ENCODE measurements around the gene SSTR3.
"Not testable (repeated sequence)": the region's sequence is repeated elsewhere in the genome, so short reads cannot be mapped to it uniquely, and the experiment has no call there.

The SSTR3 gene

GRCh38 chr22:37178350-37179125 is 33.7 kb downstream of the SSTR3 start:
- no peak for DNase-seq

GRCh38 chr22:37177755-37178154 is 34.5 kb downstream of the SSTR3 start:
- no peak for DNase-seq

- DNase-seq, result no peak
Observed at GRCh38 chr22:37177221-37177620, 35.1 kb downstream of the SSTR3 start.

GRCh38 chr22:37176464-37177061 is 35.7 kb downstream of the SSTR3 start:
- DNase-seq, result no peak

DNA sequence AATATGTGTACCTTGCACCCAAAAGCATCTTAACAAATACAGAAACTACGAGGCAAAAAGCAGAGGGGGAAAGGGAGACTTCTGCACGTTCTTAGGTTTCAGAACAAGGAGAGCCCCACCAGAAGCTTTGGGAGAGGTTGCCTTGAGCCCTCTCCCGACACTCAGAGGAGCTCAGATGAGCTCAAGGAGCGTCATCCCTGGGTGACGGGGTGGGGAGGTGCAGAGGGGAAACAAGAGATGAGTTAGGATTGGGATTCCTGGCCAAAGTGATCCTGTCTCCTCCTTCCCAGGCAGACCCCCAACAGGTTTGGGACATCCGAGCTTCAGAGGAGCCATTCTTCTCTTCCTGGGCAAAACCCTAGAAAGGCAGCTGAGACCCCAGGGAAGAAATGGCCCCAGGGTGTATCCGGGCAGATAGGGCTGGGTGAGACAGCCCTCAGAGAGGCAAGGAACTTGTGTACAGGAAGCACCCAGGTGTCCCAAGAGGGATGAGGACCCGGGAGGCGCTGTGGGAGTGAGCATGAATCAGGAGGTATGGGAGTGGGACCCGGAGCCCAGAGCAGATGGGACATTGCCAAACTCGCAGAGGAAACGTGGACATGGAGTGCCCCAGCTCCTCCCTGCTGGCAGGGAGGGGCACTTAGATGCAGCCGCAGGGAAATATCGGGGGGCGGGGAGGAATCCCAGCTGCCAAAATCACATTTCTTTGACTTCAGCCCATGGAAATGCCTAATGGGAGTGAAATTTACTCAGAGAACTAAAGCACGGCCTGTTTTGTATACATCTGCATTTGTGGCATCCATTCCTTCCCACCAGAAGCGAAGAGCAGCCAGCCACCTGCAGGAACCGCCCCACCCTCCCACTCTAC is 36.6 kb downstream of the SSTR3 start:
- no peak for DNase-seq

DNA sequence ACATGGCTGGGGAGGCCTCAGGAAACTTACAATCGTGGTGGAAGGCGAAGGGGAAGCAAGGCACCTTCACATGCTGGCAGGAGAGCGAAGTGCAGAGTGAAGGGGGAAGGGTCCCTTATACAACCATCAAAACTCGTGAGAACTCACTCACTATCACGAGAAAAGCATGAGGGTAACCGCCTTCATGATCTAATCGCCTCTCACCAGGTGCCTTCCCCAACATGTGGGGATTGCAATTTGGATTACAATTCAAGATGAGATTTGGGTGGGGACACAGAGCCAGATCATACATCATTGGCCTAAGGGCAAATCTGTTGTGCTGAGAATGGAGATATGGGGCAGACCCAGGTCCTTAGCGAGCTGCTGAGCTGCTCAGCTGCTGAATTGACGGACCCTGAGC is 37.3 kb downstream of the SSTR3 start:
- no peak for DNase-seq

GRCh38 chr22:37173709-37174108 is 38.6 kb downstream of the SSTR3 start:
- DNase-seq, result no peak

- DNase-seq, result no peak
Observed at GRCh38 chr22:37172266-37173245, 39.7 kb downstream of the SSTR3 start.

DNA sequence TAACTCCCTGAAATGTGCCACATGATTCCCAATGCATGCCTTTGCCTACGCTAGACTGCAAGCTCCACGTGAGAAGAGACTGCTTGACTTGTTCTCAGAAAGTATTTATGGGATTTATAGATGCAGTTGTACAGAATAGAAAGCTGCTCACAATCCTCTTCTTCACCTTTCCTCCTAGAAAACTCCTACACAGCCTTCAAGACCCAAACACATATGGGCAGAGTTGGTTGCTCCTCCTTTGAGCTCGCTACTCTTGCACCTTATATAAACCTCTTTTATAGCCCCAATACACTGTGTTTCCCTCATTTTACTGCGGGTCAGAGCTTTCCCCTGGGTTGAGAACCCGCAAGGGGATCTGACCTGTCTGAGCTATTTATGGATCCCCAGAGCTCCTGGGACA is 40.6 kb downstream of the SSTR3 start:
- DNase-seq, result no peak

- not testable (repeated sequence) for DNase-seq
Observed at GRCh38 chr22:37170689-37171405, 41.4 kb downstream of the SSTR3 start.

DNA sequence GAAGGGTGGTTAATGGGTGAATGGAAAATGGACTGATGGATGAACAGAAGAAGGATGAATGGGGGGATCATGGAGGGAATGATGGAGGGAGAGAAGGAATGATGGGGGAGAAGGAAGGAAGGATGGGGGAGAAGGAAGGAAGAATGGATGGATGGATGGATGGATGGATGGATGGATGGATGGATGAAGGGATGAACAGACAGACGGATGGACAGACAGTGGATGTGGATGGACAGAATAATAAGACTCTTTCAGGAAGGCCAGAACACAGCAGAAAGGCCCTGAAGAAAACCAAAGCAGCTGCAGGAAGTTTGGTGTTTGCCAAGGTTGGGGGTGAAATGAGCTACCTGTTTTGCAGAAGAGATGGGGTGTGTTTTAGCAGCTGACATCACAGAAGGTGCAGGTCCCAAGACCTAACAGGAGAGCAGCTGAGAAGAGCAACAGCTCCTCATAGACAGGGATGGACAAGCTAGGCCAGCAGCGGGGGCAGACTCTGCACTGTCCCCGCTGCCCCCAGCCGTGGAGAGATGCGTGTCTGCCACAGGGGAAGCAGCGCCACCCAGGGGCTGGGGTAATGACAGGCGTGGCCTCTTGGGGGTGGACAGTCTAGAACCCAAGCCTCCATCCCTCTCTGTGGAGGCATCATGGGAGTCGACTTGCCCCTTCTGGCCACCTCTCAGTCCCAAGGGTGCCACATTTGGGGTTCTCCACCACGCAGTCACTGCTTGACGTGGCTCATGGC is 42.2 kb downstream of the SSTR3 start:
- no peak for DNase-seq

GRCh38 chr22:37169406-37169805 is 42.9 kb downstream of the SSTR3 start:
- no peak for DNase-seq

DNA sequence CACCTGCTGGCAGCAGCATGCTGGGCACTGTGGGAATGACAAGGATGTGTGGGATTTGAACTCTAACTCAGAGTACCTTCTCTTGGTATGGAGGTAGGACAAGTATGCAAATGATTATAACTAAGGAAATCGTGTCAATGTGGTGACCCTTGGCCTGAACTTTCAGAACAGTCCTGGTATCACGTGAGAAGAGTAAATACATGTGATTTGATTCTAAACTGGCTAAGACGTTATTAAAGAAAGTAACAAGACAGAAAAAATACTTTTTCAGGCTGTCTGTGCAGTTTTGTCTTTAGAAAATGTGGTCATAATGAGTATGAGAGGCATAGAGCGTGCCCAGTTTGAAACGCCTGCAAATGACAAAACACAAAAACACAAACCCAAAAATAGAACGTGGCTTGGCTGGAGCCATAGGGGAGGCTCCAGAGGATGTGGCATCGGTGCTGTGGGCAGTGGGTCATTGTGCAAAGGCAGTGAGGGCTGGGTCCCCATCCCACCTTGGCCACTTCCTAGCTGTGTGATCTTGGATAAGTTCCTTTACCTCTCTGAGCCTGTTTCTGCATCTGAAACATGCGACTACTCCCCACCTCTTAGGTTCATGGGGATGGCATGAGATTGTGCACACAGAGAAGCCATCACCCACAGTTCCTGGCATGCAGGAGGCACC is 44.2 kb downstream of the SSTR3 start:
- no peak for DNase-seq

DNA sequence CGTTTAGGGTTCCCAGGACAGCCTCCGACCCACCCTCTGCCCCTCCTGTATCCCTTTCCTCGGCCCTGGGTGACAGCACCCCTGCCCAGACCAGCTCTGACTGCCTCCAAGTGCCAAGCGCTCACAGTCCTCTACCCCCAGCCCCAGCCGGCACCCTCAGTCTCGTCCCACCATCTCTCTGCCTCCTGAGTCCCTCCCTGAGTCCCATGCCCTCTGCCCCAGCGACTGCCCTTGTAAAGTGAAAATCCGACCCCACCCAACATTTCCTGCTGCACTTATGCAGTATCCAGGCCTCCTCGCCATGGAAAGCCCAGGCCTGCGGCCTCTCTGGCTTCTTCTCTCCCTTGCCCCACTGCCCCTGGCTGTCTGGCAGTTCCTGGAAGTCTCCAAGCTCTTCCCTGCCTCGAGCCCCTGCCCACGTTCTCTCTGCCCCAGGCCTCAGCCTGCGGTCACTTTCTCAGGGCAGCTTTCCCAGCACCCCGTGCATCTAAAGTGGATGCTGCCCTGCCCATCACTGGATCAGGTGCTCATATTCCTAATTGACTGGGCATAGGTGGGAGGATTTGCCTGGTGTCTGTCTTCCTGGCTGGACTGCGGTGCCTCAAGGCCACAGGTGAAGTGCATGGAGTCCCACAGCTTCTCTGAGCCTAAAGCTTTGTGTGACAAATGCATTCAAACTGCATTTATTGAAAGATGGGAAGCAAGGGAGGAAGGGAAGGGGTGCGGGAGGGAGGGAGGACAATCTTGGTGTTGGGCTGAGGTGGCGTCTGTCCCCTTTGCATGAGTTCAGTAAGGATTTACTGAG is 44.9 kb downstream of the SSTR3 start:
- no peak for DNase-seq

DNA sequence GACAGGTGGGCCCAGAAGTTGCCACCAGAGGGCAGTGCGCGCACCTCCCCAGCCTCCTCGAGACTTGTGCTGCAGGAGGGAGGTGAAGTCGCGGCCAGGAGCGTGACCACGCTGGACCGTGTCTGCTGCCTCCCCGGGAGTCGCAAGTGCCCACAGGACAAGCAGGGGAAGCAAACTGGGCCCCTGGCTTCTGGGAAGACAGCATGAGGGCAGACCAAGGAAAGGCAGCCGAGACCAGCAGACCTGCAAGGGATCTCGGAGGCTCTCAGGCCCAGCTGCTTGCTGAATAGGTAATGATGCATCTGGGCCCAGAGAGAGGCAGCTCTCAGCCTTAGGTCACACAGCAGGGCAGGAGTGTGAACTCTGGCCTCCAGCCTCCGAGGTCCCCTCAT is 45.6 kb downstream of the SSTR3 start:
- DNase-seq, result peak; percentile 80

DNA sequence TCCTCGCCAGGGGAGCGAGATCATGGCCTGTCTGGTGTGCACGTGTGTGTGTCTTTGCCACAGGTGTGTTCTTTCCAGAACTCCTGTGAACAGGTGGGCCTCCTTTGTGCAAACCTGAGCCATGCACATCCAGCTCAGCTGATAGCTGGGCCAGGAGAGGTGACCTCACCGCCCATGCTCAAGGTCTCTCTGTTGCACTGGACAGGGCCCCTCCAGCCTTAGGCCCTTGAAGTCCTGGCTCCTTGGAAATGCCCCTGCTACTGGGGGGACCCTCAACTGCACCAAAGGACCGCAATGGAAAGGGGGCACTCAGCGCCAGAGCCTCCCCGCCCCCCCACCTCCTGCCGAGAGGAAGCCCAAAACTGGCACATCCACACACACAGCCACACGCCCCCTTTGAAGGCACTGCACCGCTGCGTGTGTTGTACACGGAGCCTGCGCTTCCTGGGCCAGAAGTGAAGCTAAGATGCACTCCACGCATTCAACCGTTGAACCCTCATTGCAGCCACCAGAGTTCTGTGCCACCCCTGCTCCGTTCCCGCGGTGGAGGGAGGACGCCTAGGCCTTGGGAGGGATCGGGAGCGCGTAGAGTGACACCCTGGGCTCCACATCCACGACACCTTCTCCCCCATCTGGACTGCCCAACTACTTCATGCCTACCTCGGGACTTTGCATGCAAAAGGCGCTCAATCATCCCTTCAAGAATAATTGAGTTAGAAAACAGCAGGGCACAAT is 46.2 kb downstream of the SSTR3 start:
- no peak for DNase-seq

GRCh38 chr22:37165066-37165465 is 47.2 kb downstream of the SSTR3 start:
- DNase-seq, result no peak

GRCh38 chr22:37164505-37164887 is 47.8 kb downstream of the SSTR3 start:
- DNase-seq, result no peak
